OCI-M2 (cell line): ENCODE results near the gene MAP4K5.

Experiments used
- DNase-seq: peaks from one replicate; lab custom pipeline; 2025; ENCODE audit not compliant: unreplicated experiment; lab: John Stamatoyannopoulos, UW

The MAP4K5 gene

GRCh38 chr14:50371546-50371945 is 160.8 kb downstream of the MAP4K5 start:
- no peak for DNase-seq
